Omental fat pad (tissue), 4 donors: ENCODE data around the gene FYCO1. TPM values are rescaled to one million over a fixed set of nuclear protein-coding genes. Genes with fewer than 3 reads are reported as not detected.

Experiments
- ATAC-seq: fragments of 150-250 bp; one replicate; pipeline ENCODE4 v1.9.1; 2016; ENCODE audit warnings: mild to moderate bottlenecking, moderate library complexity; ENCODE audit not compliant: low FRiP score
- DNase-seq: peaks from one replicate; pipeline ENCODE4 v3.0.0-alpha.2; 2019; ENCODE audit warnings: low spot score
- CTCF ChIP-seq, 3 donors: fragments of 450-650 bp; IDR thresholded peaks; one replicate each; pipeline ENCODE4 v1.5.1; 2016 to 2017; ENCODE audit warnings: antibody characterized with exemption in 3 of 3, mild to moderate bottlenecking in 3 of 3, moderate library complexity in 2 of 3
- total RNA-seq, 4 donors: library from RNA; depleted of rRNA; stranded (reverse); fragments of >200 nt; gene quantifications; one replicate each; pipeline ENCODE4 v1.1.0, GENCODE V29; 2016

The FYCO1 gene
- total RNA-seq, 4 donors from 2014 or later: 44.7 to 51.4 (median 47.3) TPM

DNA sequence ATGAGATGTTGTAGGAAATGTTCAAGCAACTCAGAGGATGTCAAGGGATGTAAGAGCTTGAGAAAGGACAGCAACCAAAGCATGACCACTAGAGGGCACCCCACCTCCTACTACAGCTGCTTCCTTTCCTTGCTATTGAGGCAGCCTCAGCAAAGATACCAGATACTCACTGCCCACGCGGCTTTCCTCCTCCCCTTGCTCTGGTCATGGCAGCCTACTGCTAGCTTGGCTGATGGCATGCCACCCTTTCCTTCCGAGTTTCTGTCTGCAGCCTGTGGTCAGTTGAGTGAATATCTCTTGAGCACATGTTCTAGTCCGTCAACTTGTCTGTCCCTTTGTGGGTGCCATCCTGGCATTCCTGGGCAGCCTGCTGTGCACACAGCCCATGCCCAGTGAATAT, 56.8 kb downstream of the FYCO1 start:
- TF ChIP-seq CTCF (IDR thresholded peaks at IDR 0.05): peak in 2 of 3 donors; percentile 41 to 83
- peak; percentile 89 for DNase-seq

DNA sequence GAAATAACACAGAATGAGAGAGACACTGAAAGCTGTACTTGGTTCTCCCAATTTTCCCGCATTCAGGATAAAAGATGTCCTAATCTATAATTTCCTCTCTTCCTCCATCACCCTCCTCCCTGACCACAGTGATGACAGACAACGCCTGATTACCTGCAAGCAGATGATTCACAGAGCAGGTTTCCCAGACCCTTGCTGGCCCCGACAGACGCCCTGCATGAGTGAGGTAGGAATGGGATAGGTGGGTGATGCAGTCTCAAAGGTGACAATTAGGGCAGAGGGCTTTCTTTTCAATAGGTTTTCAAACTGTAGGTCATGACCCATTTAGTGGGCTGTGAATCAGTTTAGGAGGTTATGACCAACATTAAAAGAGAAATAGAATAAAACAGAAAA, 57.6 kb downstream of the FYCO1 start:
- ATAC-seq: no peak
- DNase-seq: no peak
- TF ChIP-seq CTCF (IDR thresholded peaks at IDR 0.05): no peak

More for the DNA sequence above, 56.8 kb downstream of the FYCO1 start:
- ATAC-seq: peak; percentile 84

GRCh38 chr3:45937206-45938042, 58.2 kb downstream of the FYCO1 start:
- no peak for TF ChIP-seq CTCF (IDR thresholded peaks at IDR 0.05)
- DNase-seq (no peak), ATAC-seq (no peak)

- ATAC-seq: no peak
- no peak for DNase-seq
- TF ChIP-seq CTCF (IDR thresholded peaks at IDR 0.05): no peak
These were observed 59.4 kb downstream of the FYCO1 start for GRCh38 chr3:45936261-45936660.

DNA sequence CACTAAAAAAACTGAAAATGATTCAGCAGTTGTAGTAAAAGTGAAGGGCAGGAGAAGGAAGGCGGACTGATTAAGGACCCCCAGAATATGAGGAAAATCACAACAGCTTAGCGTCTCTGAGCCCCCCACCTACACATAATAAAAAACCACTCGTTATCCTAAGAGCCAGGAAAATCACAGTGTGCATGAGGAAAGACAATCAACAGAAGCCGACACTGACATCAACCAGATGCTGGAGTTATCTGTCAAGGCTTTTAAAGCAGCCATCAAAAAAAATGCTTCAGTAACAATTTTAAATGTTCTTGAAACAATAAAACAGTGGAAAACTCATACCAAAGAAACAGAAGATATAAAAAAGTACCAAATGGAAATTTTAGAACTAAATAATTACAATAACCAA, 62.0 kb downstream of the FYCO1 start:
- DNase-seq: no peak
- no peak for ATAC-seq
- TF ChIP-seq CTCF (IDR thresholded peaks at IDR 0.05): no peak

- ATAC-seq (peak; percentile 28), DNase-seq (no peak)
- no peak for TF ChIP-seq CTCF (IDR thresholded peaks at IDR 0.05)
These were observed 63.5 kb downstream of the FYCO1 start for GRCh38 chr3:45932112-45932511.

- TF ChIP-seq CTCF (IDR thresholded peaks at IDR 0.05): no peak
- DNase-seq (no peak), ATAC-seq (no peak)
These were observed 64.1 kb downstream of the FYCO1 start for GRCh38 chr3:45931496-45931895.
